Kidney (tissue), 14 donors: Measurements from ENCODE around the gene ROBO4. TPM values are rescaled to one million over a fixed set of nuclear protein-coding genes. Genes with fewer than 3 reads are reported as not detected.

Experiments used
- DNase-seq, 5 donors: peaks; one replicate each; pipeline ENCODE4 v3.0.0-alpha.2; 2013 to 2020
- FAIRE-seq: peaks from 2 replicates; lab custom pipeline; 2012; peaks lifted over from hg19 to GRCh38; lab: Jason Lieb, UNC
- H3K27ac ChIP-seq, 2 donors: one replicate each; pipeline ENCODE4 v1.7.0; 2013; ENCODE audit warnings: low read depth in 2 of 2, low read length in 2 of 2, inconsistent platforms in 1 of 2
- H3K27me3 ChIP-seq: one replicate; pipeline ENCODE4 v1.7.1; 2013; ENCODE audit warnings: low read length, inconsistent platforms; ENCODE audit not compliant: control insufficient read depth, insufficient read depth
- H3K36me3 ChIP-seq, 3 donors: one replicate each; pipeline versions ENCODE4 v1.7.0 to v1.7.1; 2013; ENCODE audit warnings: low read length in 3 of 3, control low read depth in 1 of 3, inconsistent platforms in 1 of 3; ENCODE audit not compliant: insufficient read depth in 3 of 3, control insufficient read depth in 2 of 3
- H3K4me1 ChIP-seq, 3 donors: one replicate each; pipeline versions ENCODE4 v1.7.0 to v1.7.1; 2013; ENCODE audit warnings: low read length in 3 of 3, inconsistent platforms in 1 of 3, low read depth in 1 of 3; ENCODE audit not compliant: control insufficient read depth in 2 of 3, insufficient read depth in 2 of 3
- H3K4me3 ChIP-seq, 3 donors: one replicate each; pipeline versions ENCODE4 v1.7.0 to v1.8.1; 2013; ENCODE audit warnings: low read length in 3 of 3, control low read depth in 1 of 3, inconsistent platforms in 1 of 3
- H3K9ac ChIP-seq, 3 donors: one replicate each; pipeline versions ENCODE4 v1.7.0 to v1.7.1; 2013; ENCODE audit warnings: low read length in 3 of 3, control low read depth in 1 of 3, inconsistent platforms in 1 of 3
- H3K9me3 ChIP-seq, 3 donors: one replicate each; pipeline versions ENCODE4 v1.7.0 to v1.7.1; 2013; ENCODE audit warnings: low read length in 3 of 3, control low read depth in 1 of 3, inconsistent platforms in 1 of 3; ENCODE audit not compliant: control insufficient read depth in 2 of 3, insufficient read depth in 1 of 3
- CTCF ChIP-seq: IDR thresholded peaks from 3 replicates; pipeline ENCODE4 v1.5.1; 2012; ENCODE audit warnings: mild to moderate bottlenecking, moderate library complexity, borderline replicate concordance; ENCODE audit not compliant: insufficient read depth; ENCODE audit errors: extremely low read depth
- intact Hi-C: fragments of 100-400 bp; cut with DNase I; formaldehyde crosslinking; loops from one replicate; pipeline ENCODE4 v1.11.1; 2022
- polyA plus RNA-seq: library from polyadenylated mRNA; stranded (reverse); fragments of 350-450 nt; fragmentation: Illumina TruSeq; extraction: RNeasy Lipid Tissue Mini Kit (QIAGEN cat#74804); gene quantifications from one replicate; pipeline ENCODE4 v1.2.3, GENCODE V29; 2014; ENCODE audit warnings: low read depth, low replicate concordance; ENCODE audit not compliant: insufficient read depth
- total RNA-seq: library from RNA; stranded (reverse); fragmentation: NEBNext Ultra II Directional; extraction: Animal tissue kit (Norgen Biotek cat#: 25700); gene quantifications from one replicate; pipeline ENCODE4 v1.2.1, GENCODE V29; 2021
- donor health status: control.
- donor health status: control.
- donor health status: control.
- donor health status: control.
- donor health status: control.
- donor health status: DM: yes; HTN: yes; CAD: no.
- donor health status: Normal renal cell carcinoma (clear cell type).

ROBO4 gene
- total and polyA plus RNA-seq, 2 donors from 2014 or later: 12.8 to 29.5 TPM

GRCh38 chr11:124902616-124903015, 5.0 kb upstream of the ROBO4 start:
- no peak for TF ChIP-seq CTCF
- intact Hi-C loops: no loop called here
- H3K36me3 ChIP-seq: no peaks in the 10 kb centered on the region
- H3K27ac ChIP-seq: no peak overlapping the region
- peaks cover 0 to 6% (median 0%) of the 10 kb centered on the region in 3 donors for H3K4me1 ChIP-seq
- no peaks in the 10 kb centered on the region for H3K27me3 ChIP-seq
- no peaks in the 10 kb centered on the region for H3K9me3 ChIP-seq
- no peak for FAIRE-seq
- no peak overlapping the region for H3K4me3 ChIP-seq
- DNase-seq: no peak
- H3K9ac ChIP-seq: no peak overlapping the region

DNA sequence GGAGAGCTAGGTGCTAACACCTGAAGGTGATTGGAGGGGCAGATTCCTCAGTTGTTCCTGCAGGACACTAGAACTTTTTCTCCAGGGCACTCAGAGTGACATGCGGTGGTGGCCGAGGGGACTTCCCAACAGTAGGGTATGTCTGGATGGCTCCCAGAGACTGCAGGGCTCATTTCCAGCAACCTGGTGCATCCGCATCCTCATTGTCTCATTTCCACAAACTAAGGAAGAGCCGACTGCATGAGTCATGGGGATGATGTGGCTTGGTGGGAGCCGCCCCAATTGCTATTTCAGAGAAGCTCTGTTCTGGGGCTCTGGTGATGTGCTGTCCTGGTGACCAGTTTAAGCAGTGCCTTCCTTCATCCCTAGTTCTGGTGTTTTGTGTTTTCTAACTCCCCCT, 2.8 kb upstream of the ROBO4 start:
- no peaks in the 10 kb centered on the region for H3K9me3 ChIP-seq
- peaks cover 0 to 8% (median 0%) of the 10 kb centered on the region in 3 donors for H3K4me1 ChIP-seq
- DNase-seq (peak in 1 of 5 donors; percentile 43), FAIRE-seq (no peak)
- no peaks in the 10 kb centered on the region for H3K36me3 ChIP-seq
- peak overlapping the region in 1 of 3 donors; percentile 46 for H3K9ac ChIP-seq
- TF ChIP-seq CTCF: no peak
- H3K27me3 ChIP-seq: no peaks in the 10 kb centered on the region
- intact Hi-C loops: no loop called here
- H3K4me3 ChIP-seq: no peak overlapping the region
- peak overlapping the region; percentile 63 to 67 for H3K27ac ChIP-seq

GRCh38 chr11:124899383-124900145, 1.9 kb upstream of the ROBO4 start:
- no peak for TF ChIP-seq CTCF
- Histone ChIP-seq H3K9ac (no peak overlapping the region), H3K36me3 (no peaks in the 10 kb centered on the region), H3K4me3 (no peak overlapping the region), H3K9me3 (no peaks in the 10 kb centered on the region), H3K27ac (peak overlapping the region; percentile 38 to 63), H3K27me3 (no peaks in the 10 kb centered on the region), H3K4me1 (peaks cover 0 to 8% (median 0%) of the 10 kb centered on the region in 3 donors)
- FAIRE-seq (no peak), DNase-seq (no peak)
- intact Hi-C loops: no loop called here
